ENCODE results near the gene ANKRD23. TPM values are rescaled to one million over a fixed set of nuclear protein-coding genes. Genes with fewer than 3 reads are reported as not detected.

Gene ANKRD23
- total RNA-seq, 3 donors from 2014 or later, result 3.2 to 5.1 (median 4.9) TPM

DNA sequence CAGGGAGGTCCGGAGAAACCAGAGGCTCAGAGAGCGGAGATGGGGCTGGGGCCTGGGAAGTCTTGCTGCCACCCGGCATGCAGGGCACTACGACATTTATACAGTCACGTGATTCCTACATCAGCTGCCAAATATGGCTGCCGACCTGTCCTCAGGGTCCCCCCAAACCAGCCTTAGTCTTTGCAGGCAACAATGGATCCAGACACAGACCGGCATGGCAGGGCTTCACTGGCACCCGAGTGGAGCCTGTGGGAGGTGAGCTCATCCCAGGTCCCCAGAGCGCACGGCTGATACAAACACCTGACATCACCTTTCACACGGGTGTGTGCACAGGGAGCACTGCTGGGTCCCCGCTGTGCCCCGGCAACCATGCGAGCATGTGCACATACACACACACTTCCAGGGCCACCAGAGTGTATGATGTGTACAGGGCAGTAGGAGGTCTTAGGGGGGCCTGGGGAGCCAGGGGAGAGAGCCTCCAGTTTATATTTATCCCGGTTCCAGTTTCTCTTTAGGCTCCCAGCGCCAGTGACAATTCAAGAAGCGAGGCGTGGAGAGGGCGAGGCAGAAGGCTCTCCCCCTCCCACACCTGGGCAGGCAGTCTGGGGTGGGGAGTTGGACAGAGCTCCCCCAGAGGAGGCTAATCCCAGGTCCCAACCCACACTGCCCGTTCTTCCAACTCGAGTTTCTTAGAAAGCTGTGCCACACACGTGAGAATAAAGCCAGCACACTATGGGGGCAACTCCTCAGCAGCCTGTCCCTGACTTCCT, 23.4 kb upstream of the ANKRD23 start:
- intact Hi-C loops (cut with DNase I, micrococcal nuclease), result loop anchor here in 1 of 2 donors (5.0 kb wide), 1 partner anchor 85 kb away; no protein-coding TSS in a partner anchor
- TF ChIP-seq, protein P1, sequence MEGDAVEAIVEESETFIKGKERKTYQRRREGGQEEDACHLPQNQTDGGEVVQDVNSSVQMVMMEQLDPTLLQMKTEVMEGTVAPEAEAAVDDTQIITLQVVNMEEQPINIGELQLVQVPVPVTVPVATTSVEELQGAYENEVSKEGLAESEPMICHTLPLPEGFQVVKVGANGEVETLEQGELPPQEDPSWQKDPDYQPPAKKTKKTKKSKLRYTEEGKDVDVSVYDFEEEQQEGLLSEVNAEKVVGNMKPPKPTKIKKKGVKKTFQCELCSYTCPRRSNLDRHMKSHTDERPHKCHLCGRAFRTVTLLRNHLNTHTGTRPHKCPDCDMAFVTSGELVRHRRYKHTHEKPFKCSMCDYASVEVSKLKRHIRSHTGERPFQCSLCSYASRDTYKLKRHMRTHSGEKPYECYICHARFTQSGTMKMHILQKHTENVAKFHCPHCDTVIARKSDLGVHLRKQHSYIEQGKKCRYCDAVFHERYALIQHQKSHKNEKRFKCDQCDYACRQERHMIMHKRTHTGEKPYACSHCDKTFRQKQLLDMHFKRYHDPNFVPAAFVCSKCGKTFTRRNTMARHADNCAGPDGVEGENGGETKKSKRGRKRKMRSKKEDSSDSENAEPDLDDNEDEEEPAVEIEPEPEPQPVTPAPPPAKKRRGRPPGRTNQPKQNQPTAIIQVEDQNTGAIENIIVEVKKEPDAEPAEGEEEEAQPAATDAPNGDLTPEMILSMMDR (IDR thresholded peaks at IDR 0.05), result no peak
- H3K36me3 ChIP-seq (ENCODE audit: low read depth), result no peaks in the 10 kb centered on the region
- no peak for DNase-seq
- H3K9me3 ChIP-seq, result no peaks in the 10 kb centered on the region
- no peak overlapping the region for H3K4me3 ChIP-seq
- no peak for ATAC-seq
- H3K4me1 ChIP-seq (ENCODE audit: low read depth), result peaks cover 29% of the 10 kb centered on the region

DNA sequence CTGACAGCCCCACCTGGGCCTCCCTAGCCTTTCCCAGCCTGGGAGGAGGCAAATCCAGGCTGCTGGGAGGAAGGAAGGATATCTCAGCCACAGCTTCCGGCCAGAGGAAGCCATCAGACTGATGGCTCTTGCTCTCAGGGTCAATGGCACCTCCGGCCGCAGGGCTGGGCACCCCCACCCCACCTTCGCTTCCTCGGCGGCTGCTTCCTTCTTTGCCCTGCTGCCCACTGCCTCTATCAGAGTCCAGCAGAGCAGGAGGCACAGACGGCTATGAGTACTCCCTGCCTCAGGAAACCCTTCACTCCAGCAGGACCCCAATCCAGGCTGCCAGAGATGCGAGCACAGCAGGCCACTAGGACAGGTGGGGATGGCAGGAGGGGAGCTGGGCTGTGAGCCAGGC, 22.8 kb upstream of the ANKRD23 start:
- Histone ChIP-seq H3K36me3 (ENCODE audit: low read depth) (no peaks in the 10 kb centered on the region), H3K4me3 (no peak overlapping the region), H3K9me3 (no peaks in the 10 kb centered on the region), H3K4me1 (ENCODE audit: low read depth) (peaks cover 35% of the 10 kb centered on the region)
- TF ChIP-seq, protein P1 (IDR thresholded peaks at IDR 0.05), result no peak
- DNase-seq (no peak), ATAC-seq (no peak)
- intact Hi-C loops (cut with DNase I, micrococcal nuclease), result loop anchor here in 1 of 2 donors (5.0 kb wide), 1 partner anchor 86 kb away; no protein-coding TSS in a partner anchor

DNA sequence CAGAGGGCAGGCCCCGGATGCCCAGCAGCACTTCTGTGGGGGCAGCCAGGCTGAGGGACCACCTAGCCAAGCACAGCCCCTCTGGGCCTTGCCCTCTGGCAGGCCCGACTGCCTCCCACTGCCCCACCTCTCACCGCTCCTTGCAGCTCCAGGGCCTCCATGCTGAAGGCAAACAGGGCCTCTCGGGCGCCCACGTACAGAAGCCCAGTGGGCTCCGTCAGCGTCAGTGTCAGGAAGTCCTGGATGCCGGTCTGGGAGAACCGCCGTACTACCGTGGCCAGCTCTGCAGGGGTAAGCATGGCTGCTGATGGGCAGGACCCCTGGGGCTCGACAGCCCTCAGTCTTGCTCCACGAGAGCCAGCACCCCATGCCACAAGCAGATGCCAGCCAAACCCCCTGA, 22.3 kb upstream of the ANKRD23 start:
- Histone ChIP-seq H3K4me1 (ENCODE audit: low read depth) (peaks cover 38% of the 10 kb centered on the region), H3K9me3 (no peaks in the 10 kb centered on the region), H3K4me3 (no peak overlapping the region), H3K36me3 (ENCODE audit: low read depth) (no peaks in the 10 kb centered on the region)
- intact Hi-C loops (cut with DNase I, micrococcal nuclease), result loop anchor here in 1 of 2 donors (5.0 kb wide), 1 partner anchor 86 kb away; no protein-coding TSS in a partner anchor
- TF ChIP-seq, protein P1 (IDR thresholded peaks at IDR 0.05), result no peak
- DNase-seq, result no peak
- ATAC-seq, result no peak

DNA sequence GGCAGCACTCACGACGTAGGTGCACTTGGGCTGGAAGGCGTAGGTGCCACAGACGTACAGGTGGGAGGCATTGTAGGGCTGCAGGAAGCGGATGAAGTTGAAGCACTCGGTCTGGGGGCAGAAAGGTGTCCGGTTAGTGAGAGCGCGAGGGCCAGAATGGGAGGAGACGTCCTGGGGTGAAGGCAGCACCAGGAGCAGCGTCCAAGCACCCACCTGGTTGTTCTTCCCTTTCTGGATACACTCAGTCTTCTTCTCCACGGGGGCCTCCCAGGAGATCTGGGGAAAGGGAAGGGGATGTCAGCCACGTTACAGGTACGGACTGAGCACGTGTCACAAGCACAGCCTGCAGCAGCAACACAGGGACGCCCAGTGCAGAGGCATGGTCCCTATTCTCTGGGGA, 21.8 kb upstream of the ANKRD23 start:
- no peaks in the 10 kb centered on the region for H3K36me3 ChIP-seq (ENCODE audit: low read depth)
- intact Hi-C loops (cut with DNase I, micrococcal nuclease), result loop anchor here in 1 of 2 donors (5.0 kb wide), 1 partner anchor 87 kb away; no protein-coding TSS in a partner anchor
- DNase-seq, result no peak

DNA sequence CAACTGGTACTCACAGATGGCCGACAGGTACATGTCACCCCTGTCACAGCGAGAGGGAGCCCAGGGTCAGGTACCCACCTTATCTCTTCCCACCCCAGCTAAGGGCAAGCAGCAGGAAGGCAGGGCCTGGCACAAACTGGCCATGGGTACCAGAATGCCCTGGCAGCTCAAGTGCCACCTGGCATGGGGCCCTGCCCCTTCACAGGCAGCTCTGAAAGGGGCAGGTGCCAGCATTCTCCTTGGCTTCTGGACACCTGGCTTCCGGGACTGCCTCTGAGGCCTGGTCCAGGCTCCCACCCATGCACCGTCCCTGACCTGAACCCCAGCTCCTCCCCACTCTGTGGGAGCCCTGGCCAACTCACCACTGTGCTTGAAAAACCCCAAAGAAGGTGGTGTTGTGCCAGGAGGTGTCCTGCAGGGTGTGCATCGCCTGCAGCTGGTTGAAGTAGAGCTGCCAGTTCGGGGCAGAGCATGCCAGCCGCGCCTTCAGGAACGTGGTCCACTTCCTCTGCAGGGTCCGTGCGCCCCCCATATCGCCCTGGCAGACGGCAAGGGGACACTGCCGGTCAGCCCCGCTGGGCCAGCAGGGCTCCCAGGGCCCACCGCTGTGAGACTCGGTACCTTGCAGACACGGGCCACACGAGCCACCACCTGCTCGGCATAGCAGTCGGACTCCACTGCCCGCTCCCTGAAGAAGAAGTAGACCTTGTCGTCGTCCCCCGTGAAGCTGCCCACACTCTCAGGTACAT, 20.7 kb upstream of the ANKRD23 start:
- H3K9me3 ChIP-seq, result no peaks in the 10 kb centered on the region
- ATAC-seq (no peak), DNase-seq (no peak)
- no peak overlapping the region for H3K4me3 ChIP-seq
- peaks cover 32% of the 10 kb centered on the region for H3K4me1 ChIP-seq (ENCODE audit: low read depth)
- TF ChIP-seq, protein P1 (IDR thresholded peaks at IDR 0.05), result no peak
- intact Hi-C loops (cut with DNase I, micrococcal nuclease), result loop anchor here in 1 of 2 donors (5.0 kb wide), 1 partner anchor 88 kb away; no protein-coding TSS in a partner anchor
- no peaks in the 10 kb centered on the region for H3K36me3 ChIP-seq (ENCODE audit: low read depth)

More for the DNA sequence above, 21.8 kb upstream of the ANKRD23 start:
- H3K4me1 ChIP-seq (ENCODE audit: low read depth), result peaks cover 36% of the 10 kb centered on the region
- ATAC-seq, result no peak
- H3K4me3 ChIP-seq, result no peak overlapping the region
- TF ChIP-seq, protein P1 (IDR thresholded peaks at IDR 0.05), result no peak
- H3K9me3 ChIP-seq, result no peaks in the 10 kb centered on the region
